ENCODE data around the gene C11orf24. TPM values are rescaled to one million over a fixed set of nuclear protein-coding genes. Genes with fewer than 3 reads are reported as not detected.
A peak's percentile ranks its signal among the peaks of the same experiment; 100 is the strongest.
"Not testable (repeated sequence)": the region's sequence is repeated elsewhere in the genome, so short reads cannot be mapped to it uniquely, and the experiment has no call there.

Gene C11orf24
- total and polyA plus RNA-seq, 9 donors, result 14.7 to 47.3 (median 31.8) TPM

DNA sequence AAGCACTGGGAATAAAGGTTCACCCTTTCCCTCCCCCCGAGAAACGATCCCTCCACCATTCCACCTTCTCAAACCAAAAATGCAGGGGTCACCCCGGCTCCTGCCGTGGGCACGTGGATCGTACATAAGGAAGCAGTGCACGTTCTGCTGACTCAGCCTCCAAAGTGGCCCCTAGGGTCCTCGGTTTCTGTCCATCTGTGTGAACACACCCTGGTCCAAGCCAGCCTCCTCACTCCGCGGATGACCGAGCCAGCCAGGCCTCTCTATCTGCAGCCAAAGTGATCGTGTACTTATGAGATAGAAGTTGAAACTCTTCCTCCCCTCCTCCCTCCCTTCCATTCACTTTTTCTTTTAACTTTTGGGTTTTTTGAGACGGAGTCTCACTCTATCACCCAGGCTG is 16.2 kb downstream of the C11orf24 start:
- WGBS, 3 donors, result 53 to 59% (median 57%) methylated on average over 13 of the region's 13 CpGs
- TF ChIP-seq POLR2A (IDR thresholded peaks at IDR 0.05), result no peak
- TF ChIP-seq, protein P1, sequence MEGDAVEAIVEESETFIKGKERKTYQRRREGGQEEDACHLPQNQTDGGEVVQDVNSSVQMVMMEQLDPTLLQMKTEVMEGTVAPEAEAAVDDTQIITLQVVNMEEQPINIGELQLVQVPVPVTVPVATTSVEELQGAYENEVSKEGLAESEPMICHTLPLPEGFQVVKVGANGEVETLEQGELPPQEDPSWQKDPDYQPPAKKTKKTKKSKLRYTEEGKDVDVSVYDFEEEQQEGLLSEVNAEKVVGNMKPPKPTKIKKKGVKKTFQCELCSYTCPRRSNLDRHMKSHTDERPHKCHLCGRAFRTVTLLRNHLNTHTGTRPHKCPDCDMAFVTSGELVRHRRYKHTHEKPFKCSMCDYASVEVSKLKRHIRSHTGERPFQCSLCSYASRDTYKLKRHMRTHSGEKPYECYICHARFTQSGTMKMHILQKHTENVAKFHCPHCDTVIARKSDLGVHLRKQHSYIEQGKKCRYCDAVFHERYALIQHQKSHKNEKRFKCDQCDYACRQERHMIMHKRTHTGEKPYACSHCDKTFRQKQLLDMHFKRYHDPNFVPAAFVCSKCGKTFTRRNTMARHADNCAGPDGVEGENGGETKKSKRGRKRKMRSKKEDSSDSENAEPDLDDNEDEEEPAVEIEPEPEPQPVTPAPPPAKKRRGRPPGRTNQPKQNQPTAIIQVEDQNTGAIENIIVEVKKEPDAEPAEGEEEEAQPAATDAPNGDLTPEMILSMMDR (IDR thresholded peaks at IDR 0.05), result no peak
- no peak for TF ChIP-seq EP300 (IDR thresholded peaks at IDR 0.05)
- DNase-seq, result peak in 1 of 5 donors; percentile 32

DNA sequence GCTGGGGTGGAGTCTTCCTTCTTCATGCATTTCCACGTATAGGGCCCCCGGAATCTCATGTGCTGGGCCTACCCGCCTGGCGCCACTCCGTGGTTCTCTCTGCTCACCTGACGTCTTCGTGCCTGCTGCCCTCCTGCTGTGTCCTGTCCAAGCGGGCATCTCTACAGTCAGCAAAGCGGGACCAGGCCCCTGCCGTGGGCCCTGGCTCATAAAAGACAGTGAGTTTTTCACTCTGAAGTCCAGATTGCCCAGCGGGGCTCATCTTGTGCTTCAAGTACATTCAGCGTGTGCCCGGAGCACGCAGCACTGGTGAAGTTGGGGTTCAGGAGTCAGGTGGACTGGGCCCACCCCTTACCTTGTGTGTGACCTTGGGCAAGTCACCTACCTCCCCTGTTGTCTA is 17.4 kb downstream of the C11orf24 start:
- intact Hi-C loops (cut with DNase I), result loop anchor here in 1 of 4 donors (10.0 kb wide), 1 partner anchor 190 kb away; no protein-coding TSS in a partner anchor
- Histone ChIP-seq H3K4me3 (no peak overlapping the region), H3K4me1 (ENCODE audit: insufficient read depth) (peaks cover 9% of the 10 kb centered on the region), H3K36me3 (no peaks in the 10 kb centered on the region), H3K27ac (no peak overlapping the region), H3K27me3 (no peaks in the 10 kb centered on the region), H3K9me3 (no peaks in the 10 kb centered on the region)
- DNase-seq, result no peak
- TF ChIP-seq, protein P1 (IDR thresholded peaks at IDR 0.05), result no peak
- TF ChIP-seq POLR2A (IDR thresholded peaks at IDR 0.05) (no peak), EP300 (IDR thresholded peaks at IDR 0.05) (no peak)
- 90 to 97% (median 94%) methylated on average over 14 of the region's 14 CpGs for WGBS, 3 donors

More for the DNA sequence above, 16.2 kb downstream of the C11orf24 start:
- no peaks in the 10 kb centered on the region for H3K36me3 ChIP-seq
- H3K27me3 ChIP-seq, result no peaks in the 10 kb centered on the region
- peak overlapping the region in 1 of 2 donors; percentile 73 for H3K27ac ChIP-seq
- H3K4me3 ChIP-seq, result no peak overlapping the region
- no peaks in the 10 kb centered on the region for H3K9me3 ChIP-seq
- intact Hi-C loops (cut with DNase I), result loop anchor here (5.0 to 10.0 kb wide), 4 partner anchors 42 to 189 kb away; no protein-coding TSS in a partner anchor
- H3K4me1 ChIP-seq (ENCODE audit: insufficient read depth), result peaks cover 9% of the 10 kb centered on the region

DNA sequence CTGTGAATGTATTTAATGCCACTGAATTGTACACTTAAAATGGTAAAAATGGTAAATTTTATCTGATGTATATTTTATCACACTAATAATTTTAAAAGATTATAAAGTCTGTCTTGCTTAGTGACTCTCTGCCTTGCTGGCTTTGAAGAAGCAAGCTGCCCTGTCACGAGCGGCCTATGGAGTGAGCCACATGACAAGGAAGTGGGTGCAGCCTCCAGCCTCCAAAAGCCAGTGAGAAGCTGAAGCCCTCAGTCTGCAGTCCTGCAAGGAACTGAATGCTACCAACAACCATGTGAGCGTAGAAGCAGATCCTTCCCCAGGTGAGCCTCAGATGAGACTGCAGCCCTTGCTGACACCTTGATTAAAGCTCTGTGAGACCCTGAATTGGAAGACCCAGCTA is 20.0 kb downstream of the C11orf24 start:
- Histone ChIP-seq H3K27ac (no peak overlapping the region), H3K27me3 (no peaks in the 10 kb centered on the region), H3K9me3 (no peaks in the 10 kb centered on the region), H3K36me3 (no peaks in the 10 kb centered on the region), H3K4me3 (no peak overlapping the region), H3K4me1 (ENCODE audit: insufficient read depth) (peaks cover 6% of the 10 kb centered on the region)
- TF ChIP-seq POLR2A (IDR thresholded peaks at IDR 0.05) (no peak), EP300 (IDR thresholded peaks at IDR 0.05) (no peak)
- TF ChIP-seq, protein P1 (IDR thresholded peaks at IDR 0.05), result no peak
- 87 to 95% (median 91%) methylated on average over 3 of the region's 3 CpGs for WGBS, 3 donors
- intact Hi-C loops (cut with DNase I), result loop anchor here in 1 of 4 donors (10.0 kb wide), 1 partner anchor 193 kb away; no protein-coding TSS in a partner anchor
- no peak for DNase-seq

DNA sequence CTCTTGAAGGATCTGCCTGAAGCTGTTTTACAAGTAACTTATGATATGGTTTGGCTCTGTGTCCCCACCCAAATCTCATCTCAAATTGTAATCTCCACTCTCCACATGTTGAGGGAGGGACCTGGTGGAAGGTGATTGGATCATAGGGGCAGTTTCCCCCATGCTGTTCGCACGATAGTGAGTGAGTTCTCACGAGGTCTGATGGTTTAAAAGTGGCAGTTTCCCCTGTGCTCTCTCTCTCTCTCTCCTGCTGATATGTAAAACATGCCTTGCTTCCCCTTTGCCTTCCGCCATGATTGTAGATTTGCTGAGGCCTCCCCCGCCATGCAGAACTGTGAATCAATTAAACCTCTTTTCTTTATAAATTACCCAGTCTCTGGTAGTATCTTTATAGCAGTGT is 26.9 kb downstream of the C11orf24 start:
- H3K4me3 ChIP-seq; DNase-seq; H3K9me3 ChIP-seq; H3K36me3 ChIP-seq; H3K27ac ChIP-seq; H3K4me1 ChIP-seq (ENCODE audit: insufficient read depth); intact Hi-C loops (cut with DNase I); H3K27me3 ChIP-seq: not testable (repeated sequence)
- WGBS, 3 donors, result 82 to 87% (median 83%) methylated on average over 5 of the region's 5 CpGs

DNA sequence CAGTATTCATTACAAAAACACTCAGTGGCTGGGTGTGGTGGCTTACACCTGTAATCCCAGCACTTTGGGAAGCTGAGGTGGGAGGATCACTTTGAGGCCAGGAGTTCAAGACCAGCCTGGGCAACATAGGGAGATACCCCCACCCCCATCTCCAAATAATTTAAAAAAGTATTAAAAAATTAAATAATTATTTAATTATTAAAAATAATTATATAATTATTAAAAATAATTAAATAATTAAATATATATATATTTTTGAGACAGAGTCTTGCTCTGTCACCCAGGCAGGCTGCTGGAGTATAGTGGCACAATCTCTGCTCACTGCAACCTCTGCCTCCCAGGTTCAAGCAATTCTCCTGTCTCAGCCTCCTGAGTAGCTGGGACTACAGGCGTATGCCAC is 27.9 kb downstream of the C11orf24 start:
- H3K36me3 ChIP-seq; H3K27me3 ChIP-seq; DNase-seq; H3K27ac ChIP-seq; H3K4me3 ChIP-seq; intact Hi-C loops (cut with DNase I); H3K4me1 ChIP-seq (ENCODE audit: insufficient read depth); H3K9me3 ChIP-seq: not testable (repeated sequence)
- WGBS, 3 donors, result 89 to 100% (median 95%) methylated on average over 1 of the region's 1 CpG
